Natural killer cell (primary cell): ENCODE measurements around the gene GUCA1C. TPM values are rescaled to one million over a fixed set of nuclear protein-coding genes. Genes with fewer than 3 reads are reported as not detected.

Experiments
- ATAC-seq, 3 donors: fragments of 150-1000 bp in 2 of 3; fragments of 200-7000 bp in 1 of 3; cut with Tn5 transposase; 1 replicate in 1 of 3; 2 replicates in 2 of 3; pipeline ENCODE4 v1.10.0; 2021; ENCODE audit warnings: mild to moderate bottlenecking in 2 of 3, moderate library complexity in 2 of 3
- DNase-seq, 2 donors: peaks; one replicate each; pipeline versions ENCODE4 v3.0.0 to v3.0.0-alpha.2; 2013 to 2021; ENCODE audit warnings: mixed read lengths in 1 of 2
- H3K27ac ChIP-seq: one replicate; pipeline ENCODE4 v1.5.1; 2013; ENCODE audit warnings: mild to moderate bottlenecking, low read length
- H3K27me3 ChIP-seq: one replicate; pipeline ENCODE4 v1.6.1; 2013; ENCODE audit warnings: low read length; ENCODE audit not compliant: control insufficient read depth, insufficient read depth
- H3K36me3 ChIP-seq: one replicate; pipeline ENCODE4 v1.6.1; 2013; ENCODE audit warnings: low read length; ENCODE audit not compliant: control insufficient read depth, insufficient read depth
- H3K4me1 ChIP-seq: one replicate; pipeline ENCODE4 v1.6.1; 2013; ENCODE audit warnings: low read length; ENCODE audit not compliant: control insufficient read depth, insufficient read depth
- H3K4me3 ChIP-seq: one replicate; pipeline ENCODE4 v1.5.1; 2013; ENCODE audit warnings: low read length
- H3K9me3 ChIP-seq: one replicate; pipeline ENCODE4 v1.6.1; 2013; ENCODE audit warnings: low read length; ENCODE audit not compliant: control insufficient read depth, insufficient read depth
- H3K27ac Mint-ChIP-seq, 2 donors: one replicate each; pipeline ENCODE4 v1.8.0; 2022; ENCODE audit warnings: mild to moderate bottlenecking in 2 of 2, mixed read lengths in 2 of 2, moderate library complexity in 1 of 2
- H3K27me3 Mint-ChIP-seq, 2 donors: one replicate each; pipeline ENCODE4 v1.8.0; 2022; ENCODE audit warnings: low read depth in 2 of 2, mixed read lengths in 2 of 2
- H3K36me3 Mint-ChIP-seq: one replicate; pipeline ENCODE4 v1.8.0; 2022; ENCODE audit warnings: mixed read lengths
- H3K4me1 Mint-ChIP-seq, 2 donors: one replicate each; pipeline ENCODE4 v1.8.0; 2022; ENCODE audit warnings: mixed read lengths in 2 of 2
- H3K4me3 Mint-ChIP-seq: one replicate; pipeline ENCODE4 v1.8.0; 2022; ENCODE audit warnings: mild to moderate bottlenecking, moderate library complexity, mixed read lengths
- H3K9me3 Mint-ChIP-seq, 2 donors: one replicate each; pipeline ENCODE4 v1.8.0; 2022; ENCODE audit warnings: mixed read lengths in 2 of 2
- whole genome bisulfite sequencing: methylation state at CpG from one replicate; pipeline ENCODE4 v1.1.7; 2013; ENCODE audit warnings: missing lambda C conversion rate; ENCODE audit not compliant: insufficient coverage; 5-methylcytosine and 5-hydroxymethylcytosine counted together
- intact Hi-C: fragments of 100-400 bp; cut with micrococcal nuclease; formaldehyde crosslinking; loops from one replicate; pipeline ENCODE4 v1.14.2; 2022
- total RNA-seq, 4 donors: library from RNA; stranded (reverse); fragments of 120-200 nt in 1 of 4; gene quantifications; one replicate each; pipeline versions ENCODE4 v1.2.3 to v1.2.4, GENCODE V29; 2013 to 2022
- TF ChIP-seq, protein P1 (sequence below): fragments of 200-600 bp; IDR thresholded peaks from one replicate; pipeline ENCODE4 v1.8.0; 2022; ENCODE audit warnings: antibody characterized with exemption

The GUCA1C gene
- total RNA-seq, 3 donors from 2014 or later (not counting 1 experiment from before 2014, with no cell fraction given), result not detected

- intact Hi-C loops, result no loop called here
- WGBS, result no CpG with 5 or more reads among the region's 2 CpGs
- ATAC-seq, result no peak
- H3K27me3 ChIP-seq, result no peaks in the 10 kb centered on the region
- H3K4me3 ChIP-seq, result no peak overlapping the region
- TF ChIP-seq, protein P1, sequence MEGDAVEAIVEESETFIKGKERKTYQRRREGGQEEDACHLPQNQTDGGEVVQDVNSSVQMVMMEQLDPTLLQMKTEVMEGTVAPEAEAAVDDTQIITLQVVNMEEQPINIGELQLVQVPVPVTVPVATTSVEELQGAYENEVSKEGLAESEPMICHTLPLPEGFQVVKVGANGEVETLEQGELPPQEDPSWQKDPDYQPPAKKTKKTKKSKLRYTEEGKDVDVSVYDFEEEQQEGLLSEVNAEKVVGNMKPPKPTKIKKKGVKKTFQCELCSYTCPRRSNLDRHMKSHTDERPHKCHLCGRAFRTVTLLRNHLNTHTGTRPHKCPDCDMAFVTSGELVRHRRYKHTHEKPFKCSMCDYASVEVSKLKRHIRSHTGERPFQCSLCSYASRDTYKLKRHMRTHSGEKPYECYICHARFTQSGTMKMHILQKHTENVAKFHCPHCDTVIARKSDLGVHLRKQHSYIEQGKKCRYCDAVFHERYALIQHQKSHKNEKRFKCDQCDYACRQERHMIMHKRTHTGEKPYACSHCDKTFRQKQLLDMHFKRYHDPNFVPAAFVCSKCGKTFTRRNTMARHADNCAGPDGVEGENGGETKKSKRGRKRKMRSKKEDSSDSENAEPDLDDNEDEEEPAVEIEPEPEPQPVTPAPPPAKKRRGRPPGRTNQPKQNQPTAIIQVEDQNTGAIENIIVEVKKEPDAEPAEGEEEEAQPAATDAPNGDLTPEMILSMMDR, result no peak
- Mint-ChIP-seq H3K27me3 (peaks cover 3 to 12% of the 10 kb centered on the region in 2 donors), H3K4me1 (no peaks in the 10 kb centered on the region), H3K9me3 (no peaks in the 10 kb centered on the region), H3K4me3 (no peak overlapping the region), H3K27ac (no peak overlapping the region), H3K36me3 (no peaks in the 10 kb centered on the region)
- DNase-seq, result no peak
- H3K27ac ChIP-seq, result no peak overlapping the region
- no peaks in the 10 kb centered on the region for H3K4me1 ChIP-seq
- no peaks in the 10 kb centered on the region for H3K36me3 ChIP-seq
- H3K9me3 ChIP-seq, result no peaks in the 10 kb centered on the region
Observed at GRCh38 chr3:108887777-108888176, 65.9 kb downstream of the GUCA1C start.

- H3K36me3 ChIP-seq, result no peaks in the 10 kb centered on the region
- Mint-ChIP-seq H3K4me1 (no peaks in the 10 kb centered on the region), H3K27ac (no peak overlapping the region), H3K36me3 (no peaks in the 10 kb centered on the region), H3K27me3 (peaks cover 3 to 7% of the 10 kb centered on the region in 2 donors), H3K9me3 (no peaks in the 10 kb centered on the region), H3K4me3 (no peak overlapping the region)
- 97% methylated on average over 4 of the region's 4 CpGs for WGBS
- no peak overlapping the region for H3K27ac ChIP-seq
- H3K27me3 ChIP-seq, result no peaks in the 10 kb centered on the region
- H3K4me1 ChIP-seq, result no peaks in the 10 kb centered on the region
- TF ChIP-seq, protein P1, result no peak
- H3K4me3 ChIP-seq, result no peak overlapping the region
- ATAC-seq (no peak), DNase-seq (no peak)
- H3K9me3 ChIP-seq, result no peaks in the 10 kb centered on the region
- intact Hi-C loops, result no loop called here
Observed at GRCh38 chr3:108887121-108887520, 66.6 kb downstream of the GUCA1C start.

DNA sequence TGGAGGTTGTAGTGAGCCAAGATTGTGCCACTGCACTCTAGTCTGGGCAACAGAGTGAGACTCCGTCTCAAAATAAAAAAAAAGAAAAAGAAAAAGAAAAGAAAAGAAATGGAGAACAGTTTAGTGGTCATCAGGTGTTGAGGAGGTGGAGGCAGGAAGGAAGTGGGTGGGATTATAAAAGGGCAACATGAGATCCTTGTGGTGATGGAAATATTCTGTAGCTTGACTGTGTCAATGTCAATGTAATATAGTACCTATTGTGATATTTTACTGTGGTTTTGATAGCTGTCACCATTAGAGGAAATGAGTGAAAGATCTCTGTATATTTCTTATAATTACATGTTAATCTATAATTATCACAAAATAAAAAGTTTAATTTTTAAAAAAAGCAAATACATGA lies 70.3 kb downstream of the GUCA1C start:
- no peak overlapping the region for H3K27ac Mint-ChIP-seq
- WGBS, result 0% methylated on average over 1 of the region's 1 CpG
- H3K9me3 Mint-ChIP-seq, result no peaks in the 10 kb centered on the region
- peaks cover 7 to 10% of the 10 kb centered on the region in 2 donors for H3K27me3 Mint-ChIP-seq
- Histone ChIP-seq H3K4me3 (no peak overlapping the region), H3K36me3 (no peaks in the 10 kb centered on the region), H3K27me3 (no peaks in the 10 kb centered on the region), H3K4me1 (no peaks in the 10 kb centered on the region), H3K27ac (no peak overlapping the region), H3K9me3 (no peaks in the 10 kb centered on the region)
- ATAC-seq, result no peak
- H3K4me1 Mint-ChIP-seq, result no peaks in the 10 kb centered on the region
- TF ChIP-seq, protein P1, result no peak
- DNase-seq, result no peak
- H3K36me3 Mint-ChIP-seq, result no peaks in the 10 kb centered on the region
- no peak overlapping the region for H3K4me3 Mint-ChIP-seq
- intact Hi-C loops, result no loop called here

- Mint-ChIP-seq H3K36me3 (no peaks in the 10 kb centered on the region), H3K27ac (no peak overlapping the region), H3K27me3 (peaks cover 8 to 11% of the 10 kb centered on the region in 2 donors), H3K9me3 (no peaks in the 10 kb centered on the region), H3K4me3 (no peak overlapping the region), H3K4me1 (no peaks in the 10 kb centered on the region)
- intact Hi-C loops, result no loop called here
- Histone ChIP-seq H3K9me3 (no peaks in the 10 kb centered on the region), H3K4me1 (no peaks in the 10 kb centered on the region), H3K27ac (no peak overlapping the region), H3K27me3 (no peaks in the 10 kb centered on the region), H3K36me3 (no peaks in the 10 kb centered on the region), H3K4me3 (no peak overlapping the region)
- DNase-seq, result no peak
- no peak for ATAC-seq
- TF ChIP-seq, protein P1, result no peak
Observed at GRCh38 chr3:108882762-108883161, 70.9 kb downstream of the GUCA1C start.
